Measurements from ENCODE around the gene PARP3. TPM values are rescaled to one million over a fixed set of nuclear protein-coding genes. Genes with fewer than 3 reads are reported as not detected.
A peak's percentile ranks its signal among the peaks of the same experiment; 100 is the strongest.

The PARP3 gene
- total RNA-seq, 1 donor from 2014 or later, result 24.6 TPM

GRCh38 chr3:51977446-51978142 lies 35.4 kb downstream of the PARP3 start:
- Histone ChIP-seq H3K27me3 (ENCODE audit: low read depth) (no peaks in the 10 kb centered on the region), H3K9me3 (no peaks in the 10 kb centered on the region), H3K4me1 (peaks cover 38% of the 10 kb centered on the region), H3K4me3 (no peak overlapping the region), H3K27ac (no peak overlapping the region), H3K36me3 (no peaks in the 10 kb centered on the region)
- TF ChIP-seq CTCF (IDR thresholded peaks at IDR 0.05), result no peak
- ATAC-seq, result no peak
- no peak for DNase-seq
- intact Hi-C loops (cut with DNase I), result no loop called here

GRCh38 chr3:51978143-51978502 lies 36.0 kb downstream of the PARP3 start:
- Histone ChIP-seq H3K4me1 (peaks cover 36% of the 10 kb centered on the region), H3K27me3 (ENCODE audit: low read depth) (no peaks in the 10 kb centered on the region), H3K27ac (no peak overlapping the region), H3K9me3 (no peaks in the 10 kb centered on the region), H3K4me3 (no peak overlapping the region), H3K36me3 (no peaks in the 10 kb centered on the region)
- TF ChIP-seq CTCF (IDR thresholded peaks at IDR 0.05), result no peak
- ATAC-seq (no peak), DNase-seq (no peak)
- intact Hi-C loops (cut with DNase I), result no loop called here

- no peak for ATAC-seq
- no peaks in the 10 kb centered on the region for H3K27me3 ChIP-seq (ENCODE audit: low read depth)
- intact Hi-C loops (cut with DNase I), result no loop called here
- H3K9me3 ChIP-seq, result no peaks in the 10 kb centered on the region
- no peak overlapping the region for H3K4me3 ChIP-seq
- peaks cover 38% of the 10 kb centered on the region for H3K4me1 ChIP-seq
- H3K27ac ChIP-seq, result peak overlapping the region; percentile 24
- no peak for DNase-seq
- no peaks in the 10 kb centered on the region for H3K36me3 ChIP-seq
- TF ChIP-seq CTCF (IDR thresholded peaks at IDR 0.05), result no peak
Observed at GRCh38 chr3:51980253-51980652, 38.1 kb downstream of the PARP3 start.

GRCh38 chr3:51982352-51982837 lies 40.2 kb downstream of the PARP3 start:
- H3K4me3 ChIP-seq, result peak overlapping the region; percentile 68
- peak overlapping the region; percentile 95 for H3K27ac ChIP-seq
- no peaks in the 10 kb centered on the region for H3K9me3 ChIP-seq
- intact Hi-C loops (cut with DNase I), result no loop called here
- ATAC-seq (peak; percentile 58 to 60), DNase-seq (no peak)
- no peaks in the 10 kb centered on the region for H3K27me3 ChIP-seq (ENCODE audit: low read depth)
- H3K36me3 ChIP-seq, result no peaks in the 10 kb centered on the region
- peaks cover 25% of the 10 kb centered on the region for H3K4me1 ChIP-seq
- TF ChIP-seq CTCF (IDR thresholded peaks at IDR 0.05), result peak; percentile 51

GRCh38 chr3:51982838-51983577 lies 40.8 kb downstream of the PARP3 start, which contains the start of gene ACY1:
ACY1 (plus strand) TSS chr3:51983535; CDS start chr3:51984065, 530 bp downstream.
- intact Hi-C loops (cut with DNase I), result no loop called here
- ATAC-seq (peak; percentile 94 to 95), DNase-seq (peak; percentile 93)
- Histone ChIP-seq H3K27ac (peak within 1 kb of the TSS; percentile 95), H3K4me1 (peaks cover 25% of the 10 kb centered on the region), H3K27me3 (ENCODE audit: low read depth) (no peaks in the 10 kb centered on the region), H3K9me3 (no peaks in the 10 kb centered on the region), H3K4me3 (peak within 1 kb of the TSS; percentile 68), H3K36me3 (no peaks in the 10 kb centered on the region)
- TF ChIP-seq CTCF (IDR thresholded peaks at IDR 0.05), result no peak
